ENCODE measurements around the gene PCYOX1L.

PCYOX1L gene

GRCh38 chr5:149366169-149366729 is 8.4 kb downstream of the PCYOX1L start:
- in situ Hi-C loops (cut with HindIII; ENCODE audit: low sequenced_read_pairs), result no loop called here

DNA sequence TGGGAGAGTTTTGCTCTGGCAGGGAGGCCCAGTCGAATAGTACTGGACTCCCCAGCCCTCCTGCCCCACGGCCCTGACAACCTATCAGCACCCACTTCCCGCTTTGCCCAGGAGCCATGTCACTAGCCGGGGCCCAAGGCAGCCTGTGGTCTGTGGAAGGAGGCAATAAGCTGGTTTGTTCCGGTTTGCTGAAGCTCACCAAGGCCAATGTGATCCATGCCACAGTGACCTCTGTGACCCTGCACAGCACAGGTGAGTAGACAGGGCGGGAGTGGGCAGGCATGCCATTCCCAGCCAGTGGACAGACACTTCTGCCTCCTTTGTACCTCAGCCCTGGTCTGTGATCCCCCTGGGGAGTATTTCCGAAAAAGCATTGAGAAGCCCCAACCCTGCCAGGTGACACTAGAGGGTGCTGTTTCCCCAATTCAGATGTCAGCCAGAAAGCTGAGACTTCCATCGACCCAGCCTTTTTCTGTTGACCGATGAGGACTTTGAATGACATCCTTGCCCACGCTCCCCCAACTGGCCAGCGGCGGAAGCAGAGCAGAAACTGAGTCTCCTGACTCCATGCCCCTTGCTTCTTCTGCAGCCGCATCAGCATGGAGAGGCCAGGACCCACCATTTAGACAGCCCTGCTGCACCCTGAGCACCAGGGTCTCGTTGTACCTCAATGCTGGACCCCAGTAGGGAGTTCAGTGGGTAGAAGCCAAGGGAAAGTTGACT is 9.6 kb downstream of the PCYOX1L start:
- in situ Hi-C loops (cut with HindIII; ENCODE audit: low sequenced_read_pairs), result no loop called here

GRCh38 chr5:149367972-149368645 is 10.3 kb downstream of the PCYOX1L start:
- in situ Hi-C loops (cut with HindIII; ENCODE audit: low sequenced_read_pairs), result no loop called here

DNA sequence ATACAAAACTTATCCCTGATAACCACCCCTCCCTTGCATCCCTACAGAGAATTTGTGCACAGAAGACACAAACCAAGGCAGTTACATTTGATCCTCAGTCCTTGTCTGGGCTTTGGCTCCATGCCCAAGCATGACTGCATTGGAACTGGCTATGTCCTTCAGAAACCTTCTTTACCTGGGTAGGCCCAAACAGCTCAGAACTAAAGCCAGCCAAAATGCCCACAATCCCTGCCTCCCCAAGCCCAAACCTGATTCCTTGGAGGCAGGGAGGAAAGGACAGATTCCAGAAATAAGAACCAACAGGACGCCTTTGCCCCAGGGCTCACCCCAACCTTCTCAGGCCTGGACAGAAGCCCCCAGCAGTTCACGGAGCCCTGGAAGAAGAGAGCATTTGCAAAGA is 13.0 kb downstream of the PCYOX1L start:
- in situ Hi-C loops (cut with HindIII; ENCODE audit: low sequenced_read_pairs), result no loop called here

GRCh38 chr5:149371296-149371962 is 13.6 kb downstream of the PCYOX1L start:
- in situ Hi-C loops (cut with HindIII; ENCODE audit: low sequenced_read_pairs), result no loop called here

DNA sequence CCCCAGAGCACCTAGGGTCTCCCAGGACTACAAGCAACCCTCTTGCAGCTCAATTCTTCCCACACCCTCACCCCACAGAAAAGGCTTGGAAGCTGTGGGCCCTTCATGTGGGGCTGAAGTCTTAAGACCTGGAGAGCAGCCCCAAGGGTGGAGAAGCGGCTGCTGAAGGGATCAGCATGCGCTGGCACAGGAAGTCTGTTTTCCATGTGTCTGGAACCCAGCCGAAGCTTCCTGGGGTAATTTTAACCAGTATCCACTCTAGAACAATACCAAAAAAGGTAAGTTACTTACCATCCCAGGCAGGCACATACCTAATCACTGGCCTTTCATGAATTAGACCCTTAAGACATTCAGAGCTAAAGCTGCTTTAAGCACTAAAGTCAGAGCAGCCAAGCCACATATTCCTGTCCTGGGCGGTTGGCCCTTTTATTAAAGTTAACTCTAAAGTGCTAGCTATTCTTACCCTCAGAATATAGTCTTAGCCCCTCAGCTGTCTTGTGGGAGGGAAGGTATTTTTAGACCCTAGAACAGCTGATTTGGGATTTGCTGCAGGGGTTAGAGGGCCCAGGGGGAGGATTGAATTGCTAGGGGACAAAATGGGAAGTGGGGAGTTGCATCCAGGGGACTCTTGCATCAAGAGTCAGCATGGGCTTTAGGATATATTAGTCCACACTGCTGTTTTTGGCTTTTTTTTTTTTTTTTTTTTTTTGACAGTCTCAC is 14.4 kb downstream of the PCYOX1L start:
- in situ Hi-C loops (cut with HindIII; ENCODE audit: low sequenced_read_pairs), result no loop called here

- in situ Hi-C loops (cut with HindIII; ENCODE audit: low sequenced_read_pairs), result no loop called here
These were observed 15.1 kb downstream of the PCYOX1L start for GRCh38 chr5:149372932-149373331.

GRCh38 chr5:149374303-149374702 is 16.5 kb downstream of the PCYOX1L start:
- in situ Hi-C loops (cut with HindIII; ENCODE audit: low sequenced_read_pairs), result no loop called here

DNA sequence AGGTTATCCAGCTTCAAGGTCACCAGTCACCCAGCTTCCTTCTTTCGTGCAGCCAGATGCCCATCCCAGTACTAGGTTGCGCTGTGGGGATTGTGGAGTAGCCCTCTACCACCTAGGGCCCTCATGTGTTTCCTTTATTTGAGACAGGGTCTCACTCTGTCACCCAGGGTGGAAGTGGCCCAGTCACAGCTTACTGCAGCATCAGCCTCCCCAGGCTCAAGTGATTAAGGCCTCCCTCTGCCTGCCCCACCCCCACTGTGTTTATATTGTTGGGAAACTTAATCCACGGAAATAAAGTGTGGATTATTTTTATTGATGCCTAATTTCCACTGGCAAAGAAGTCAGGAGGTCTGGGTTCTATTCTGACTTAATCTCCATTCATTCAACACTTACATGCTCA is 17.0 kb downstream of the PCYOX1L start:
- in situ Hi-C loops (cut with HindIII; ENCODE audit: low sequenced_read_pairs), result no loop called here

DNA sequence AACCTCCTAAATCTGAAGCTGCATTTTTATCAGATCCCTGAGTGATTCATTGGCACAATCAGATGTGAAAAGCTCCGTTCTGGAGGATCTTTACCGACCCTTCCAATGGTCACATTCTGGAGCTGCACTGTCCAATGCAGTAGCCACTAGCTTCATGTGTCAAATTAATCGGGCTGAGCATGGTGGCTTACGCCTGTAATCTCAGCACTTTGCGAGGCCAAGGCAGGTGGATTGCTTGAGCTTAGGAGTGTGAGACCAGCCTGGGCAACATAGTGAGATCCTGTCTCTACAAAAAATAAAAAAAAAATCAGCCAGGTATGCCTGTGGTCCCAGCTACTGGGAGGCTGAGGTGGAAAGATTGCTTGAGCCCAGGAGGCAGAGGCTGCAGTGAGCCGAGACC is 17.6 kb downstream of the PCYOX1L start:
- in situ Hi-C loops (cut with HindIII; ENCODE audit: low sequenced_read_pairs), result no loop called here

DNA sequence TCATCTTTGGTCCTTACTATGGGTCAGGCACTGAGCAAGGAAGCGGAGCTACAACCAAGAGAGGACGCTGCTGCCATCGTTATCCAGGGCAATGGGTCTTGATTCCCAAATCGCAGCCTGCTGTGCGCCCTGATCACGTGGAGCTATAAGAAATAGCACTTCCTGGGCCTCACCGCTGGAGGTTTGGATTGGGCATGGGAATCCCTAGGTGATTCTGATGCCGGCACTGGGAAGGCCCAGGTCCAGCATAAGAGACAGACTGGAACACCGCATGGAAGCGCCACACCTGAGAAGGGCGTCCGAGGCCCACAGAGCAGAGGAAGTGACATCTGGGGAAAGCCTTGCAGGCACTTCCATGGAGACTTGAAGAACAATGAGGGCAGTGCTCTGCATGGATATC is 18.3 kb downstream of the PCYOX1L start:
- in situ Hi-C loops (cut with HindIII; ENCODE audit: low sequenced_read_pairs), result no loop called here

GRCh38 chr5:149376711-149377447 is 19.0 kb downstream of the PCYOX1L start:
- in situ Hi-C loops (cut with HindIII; ENCODE audit: low sequenced_read_pairs), result no loop called here

DNA sequence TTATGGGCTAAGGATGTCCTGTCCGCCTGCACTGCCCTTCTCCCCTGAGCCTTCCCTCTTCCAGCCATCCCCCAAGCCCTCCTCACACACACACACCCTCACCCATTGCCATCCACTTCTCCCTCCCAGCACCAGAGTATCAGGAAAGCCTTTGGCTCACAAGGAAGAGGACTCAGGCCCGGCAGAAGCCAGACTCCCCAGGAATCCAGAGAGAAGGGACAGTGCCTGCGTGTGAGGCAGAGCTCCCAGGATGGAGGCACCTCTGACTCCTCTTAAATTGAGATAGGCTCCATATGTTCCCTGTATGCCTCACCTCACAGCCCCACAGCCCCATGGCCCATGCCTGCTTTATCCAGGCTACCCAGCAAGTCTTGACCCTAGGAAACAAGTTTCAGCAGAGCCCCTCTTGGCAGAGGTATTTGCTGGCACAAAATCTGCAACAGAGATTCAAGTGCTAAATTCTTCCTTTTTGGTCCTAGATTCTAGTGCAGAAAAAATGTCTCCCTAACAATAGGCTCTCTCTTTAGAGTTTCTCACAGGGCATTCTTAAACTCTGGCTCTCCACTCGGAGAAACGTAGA is 20.5 kb downstream of the PCYOX1L start:
- in situ Hi-C loops (cut with HindIII; ENCODE audit: low sequenced_read_pairs), result no loop called here

DNA sequence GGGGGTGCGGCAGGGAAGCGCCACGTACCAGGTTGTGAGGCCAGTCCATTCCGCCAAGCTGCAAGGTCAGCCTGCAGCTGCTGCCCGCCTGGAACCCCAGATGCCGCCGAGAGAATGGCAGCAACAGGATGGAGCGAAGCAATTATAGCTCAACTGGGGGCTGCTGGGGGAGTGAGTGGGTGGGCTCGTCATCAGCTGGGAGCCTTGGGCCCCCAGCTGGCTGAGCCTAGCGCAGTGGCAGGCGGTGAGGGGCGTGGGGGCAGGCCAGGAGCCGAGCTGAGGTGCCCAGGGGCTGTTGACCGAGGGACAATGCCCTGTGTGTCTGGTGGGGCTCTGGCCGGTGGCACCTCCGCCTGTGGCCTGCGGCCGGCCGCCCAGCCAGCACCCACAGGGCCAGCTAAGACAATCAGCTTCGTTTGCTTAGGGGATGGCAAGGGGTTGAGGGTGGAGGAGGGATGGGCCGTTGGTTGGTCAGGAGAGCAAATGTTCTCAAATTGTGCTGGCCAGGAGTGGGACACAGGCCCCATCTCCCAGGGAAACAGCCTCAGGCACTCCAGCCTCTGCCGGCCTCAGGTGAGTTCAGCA is 21.4 kb downstream of the PCYOX1L start, which contains the start of gene IL17B:
IL17B (minus strand) TSS at position 116 of the 585 bp plus-strand sequence; CDS start at position 49, 67 bp downstream.
- in situ Hi-C loops (cut with HindIII; ENCODE audit: low sequenced_read_pairs), result no loop called here

DNA sequence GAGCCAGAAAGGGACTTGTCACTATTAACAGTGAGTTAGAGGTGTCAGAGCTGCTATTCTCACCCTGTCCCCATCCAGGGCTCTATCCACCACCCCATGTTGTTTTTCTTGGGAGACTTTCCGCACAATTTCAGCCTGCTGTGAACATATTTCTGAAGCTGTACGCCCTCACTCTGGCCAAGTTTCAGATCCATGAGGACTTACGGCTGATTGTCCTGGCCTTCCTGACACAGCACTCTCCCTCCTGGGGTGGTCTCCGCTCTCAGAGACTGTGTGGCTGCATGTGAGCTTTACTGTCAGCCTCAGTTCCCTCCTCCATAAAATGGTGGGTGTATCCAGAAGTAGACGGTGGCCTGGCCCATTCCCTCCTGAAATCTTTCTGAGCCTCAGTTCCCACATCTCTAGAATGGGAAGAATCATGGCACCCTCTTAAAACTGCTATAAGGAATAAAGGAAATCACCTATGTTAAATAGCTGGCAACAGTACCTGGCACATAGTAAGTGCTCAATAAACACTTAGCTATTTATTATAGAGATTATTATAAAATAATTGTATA is 22.1 kb downstream of the PCYOX1L start:
- in situ Hi-C loops (cut with HindIII; ENCODE audit: low sequenced_read_pairs), result no loop called here

DNA sequence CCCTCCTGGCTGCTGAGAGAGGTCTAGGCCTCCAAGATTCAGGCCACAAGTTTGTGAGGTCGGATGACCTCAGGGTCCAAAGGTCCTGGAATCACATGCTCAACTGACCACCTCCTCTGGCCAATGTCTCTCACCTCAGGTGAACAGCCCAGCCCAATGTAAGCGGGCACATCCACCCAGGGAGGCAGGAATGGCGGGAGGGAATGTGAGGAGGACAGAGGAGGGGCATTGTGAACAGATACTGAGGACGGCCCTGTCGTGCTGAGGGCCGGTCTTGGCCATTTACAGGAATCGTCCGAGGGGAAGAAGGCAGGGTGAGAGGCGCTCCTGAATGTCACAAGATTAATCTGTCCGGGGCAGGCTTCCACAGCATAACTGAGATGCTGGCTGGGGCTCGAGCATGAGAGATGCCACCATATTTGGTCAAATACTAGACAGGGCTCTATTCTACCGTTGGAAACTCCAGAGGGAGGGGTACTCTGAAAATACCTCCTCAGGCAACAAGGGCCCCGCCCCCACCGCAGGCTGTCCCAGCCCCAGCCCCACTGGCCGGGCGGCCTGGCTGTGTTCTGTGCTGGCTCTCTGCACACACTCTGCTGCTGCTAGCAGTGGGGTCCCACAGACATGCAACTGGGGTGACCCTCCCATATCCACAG is 22.7 kb downstream of the PCYOX1L start:
- in situ Hi-C loops (cut with HindIII; ENCODE audit: low sequenced_read_pairs), result no loop called here

DNA sequence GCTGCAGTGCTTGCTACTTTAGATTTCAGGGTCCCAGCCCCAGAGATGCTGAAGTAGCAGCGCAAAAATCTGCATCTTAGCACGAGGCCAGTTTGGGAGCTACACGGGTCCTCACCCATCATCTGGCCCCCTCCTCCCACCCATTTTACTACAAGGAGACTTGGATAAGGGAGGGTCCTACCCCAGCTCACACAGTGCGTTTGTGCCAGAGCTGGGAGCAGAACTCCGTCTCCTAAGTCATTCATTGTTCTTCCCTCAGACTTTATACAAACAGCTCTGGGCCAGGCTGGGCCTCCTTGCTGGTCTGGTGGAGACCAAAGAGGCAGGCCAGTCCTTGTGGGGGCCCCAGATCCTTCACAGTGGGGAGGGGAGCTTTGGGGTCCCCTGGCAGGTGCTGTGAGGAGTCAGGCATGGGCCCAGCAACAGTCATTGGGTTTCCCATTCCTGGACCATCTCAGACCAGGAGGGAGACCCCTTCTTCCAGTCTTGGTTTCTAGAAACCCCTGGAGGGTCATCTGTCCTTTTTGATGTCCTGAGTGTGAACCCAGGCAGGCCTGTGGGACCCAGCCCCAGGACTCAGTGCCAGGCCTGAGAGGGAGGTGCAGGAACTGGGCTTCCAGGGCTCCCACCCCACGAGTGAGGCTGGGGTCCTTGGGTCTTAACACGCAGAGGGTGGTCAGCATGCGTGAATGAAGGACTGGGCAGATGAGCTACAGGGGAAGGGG is 23.6 kb downstream of the PCYOX1L start:
- in situ Hi-C loops (cut with HindIII; ENCODE audit: low sequenced_read_pairs), result no loop called here

DNA sequence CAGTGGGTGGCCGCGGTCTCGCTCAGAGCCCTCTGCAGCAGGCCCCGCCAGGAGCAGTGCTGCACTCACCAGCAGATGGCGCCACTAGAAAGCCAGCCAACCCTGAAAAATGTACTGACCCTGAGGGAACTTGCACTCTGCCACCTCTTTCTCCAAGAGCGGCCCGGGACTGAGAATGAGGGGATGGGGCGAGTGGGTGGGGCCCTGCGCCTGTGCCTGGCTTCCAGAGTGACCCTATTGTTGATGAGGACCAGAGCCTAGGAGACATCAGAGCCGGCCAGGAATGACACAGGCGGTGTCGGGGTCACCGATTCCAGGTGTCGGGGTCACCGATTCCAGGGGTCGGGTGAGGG is 24.1 kb downstream of the PCYOX1L start:
- in situ Hi-C loops (cut with HindIII; ENCODE audit: low sequenced_read_pairs), result no loop called here
